Measurements from ENCODE around the gene RGS17.

The RGS17 gene

GRCh38 chr6:153160221-153160620 is 29.1 kb upstream of the RGS17 start:
- 94% methylated on average over 2 of the region's 2 CpGs for WGBS (ENCODE audit: insufficient coverage)
- Histone ChIP-seq H3K27me3 (replicated peaks in 2 of 5; ENCODE audit: control insufficient read depth in 4 of 5, insufficient read depth in 5 of 5, low read length in 4 of 5) (peaks cover 0 to 5% (median 0%) of the 10 kb centered on the region in 5 experiments), H3K27ac (ENCODE audit: insufficient read depth in 1 of 2, low read depth in 1 of 2, low read length in 2 of 2, poor library complexity in 1 of 2, severe bottlenecking in 2 of 2) (no peak overlapping the region), H3K4me1 (ENCODE audit: control extremely low read depth in 1 of 4, control insufficient read depth in 4 of 4, insufficient read depth in 4 of 4, low read length in 3 of 4) (no peaks in the 10 kb centered on the region), H3K9me3 (ENCODE audit: control extremely low read depth in 1 of 5, control insufficient read depth in 4 of 5, insufficient read depth in 2 of 5, low read depth in 1 of 5, low read length in 4 of 5) (peaks cover 0 to 1% (median 0%) of the 10 kb centered on the region in 5 experiments), H3K4me3 (ENCODE audit: control insufficient read depth in 1 of 7, extremely low read depth in 1 of 7, insufficient read depth in 4 of 7, low read depth in 2 of 7, low read length in 6 of 7) (no peak overlapping the region), H3K36me3 (ENCODE audit: control insufficient read depth in 4 of 4, insufficient read depth in 4 of 4, low read length in 3 of 4) (no peaks in the 10 kb centered on the region)
- DNase-seq: no peak
- CTCF ChIA-PET: no interaction called here
- POLR2A ChIA-PET: no interaction called here

DNA sequence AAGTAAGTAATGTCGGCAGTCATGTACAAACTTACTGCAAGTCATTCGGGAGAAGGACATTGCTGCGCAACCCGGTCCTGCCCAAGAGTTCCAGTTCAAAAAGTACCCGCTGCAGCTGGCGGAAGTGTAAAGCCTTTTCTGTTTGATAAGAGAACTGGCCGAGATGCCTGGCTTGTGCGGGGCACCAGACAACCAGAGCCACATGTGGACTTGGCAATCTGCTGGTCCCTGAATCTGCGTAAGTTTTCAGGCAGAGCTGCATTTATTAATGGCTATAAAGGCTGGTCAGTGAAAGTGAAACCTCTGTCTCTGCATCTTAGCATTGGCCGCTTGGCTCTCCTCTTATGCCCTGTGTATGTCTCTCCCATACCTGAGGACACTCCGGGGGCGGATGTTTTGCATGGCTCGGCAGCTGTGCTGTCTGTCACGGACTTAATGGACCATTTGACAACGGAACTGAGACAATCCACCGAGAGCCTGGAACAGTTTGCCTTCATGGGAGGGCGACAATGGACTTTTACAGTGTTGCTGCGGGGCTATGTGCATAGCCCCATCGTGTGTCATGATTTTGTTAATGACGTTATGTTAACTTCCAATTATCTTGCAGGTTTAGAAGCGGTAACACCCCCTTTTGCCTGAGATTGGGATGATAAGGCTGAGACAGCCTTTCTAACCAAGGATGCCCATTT is 19.8 kb upstream of the RGS17 start:
- Histone ChIP-seq H3K9me3 (ENCODE audit: control extremely low read depth in 1 of 5, control insufficient read depth in 4 of 5, insufficient read depth in 2 of 5, low read depth in 1 of 5, low read length in 4 of 5) (no peaks in the 10 kb centered on the region), H3K4me3 (ENCODE audit: control insufficient read depth in 1 of 7, extremely low read depth in 1 of 7, insufficient read depth in 4 of 7, low read depth in 2 of 7, low read length in 6 of 7) (no peak overlapping the region), H3K27me3 (replicated peaks in 2 of 5; ENCODE audit: control insufficient read depth in 4 of 5, insufficient read depth in 5 of 5, low read length in 4 of 5) (peaks cover 0 to 4% (median 0%) of the 10 kb centered on the region in 5 experiments), H3K4me1 (ENCODE audit: control extremely low read depth in 1 of 4, control insufficient read depth in 4 of 4, insufficient read depth in 4 of 4, low read length in 3 of 4) (no peaks in the 10 kb centered on the region), H3K36me3 (ENCODE audit: control insufficient read depth in 4 of 4, insufficient read depth in 4 of 4, low read length in 3 of 4) (no peaks in the 10 kb centered on the region), H3K27ac (ENCODE audit: insufficient read depth in 1 of 2, low read depth in 1 of 2, low read length in 2 of 2, poor library complexity in 1 of 2, severe bottlenecking in 2 of 2) (no peak overlapping the region)
- CTCF ChIA-PET: no interaction called here
- POLR2A ChIA-PET: no interaction called here
- WGBS (ENCODE audit: insufficient coverage): 96% methylated on average over 18 of the region's 21 CpGs
- no peak for DNase-seq

- CTCF ChIA-PET: no interaction called here
- peaks cover 0 to 4% (median 0%) of the 10 kb centered on the region in 5 experiments for H3K9me3 ChIP-seq (ENCODE audit: control extremely low read depth in 1 of 5, control insufficient read depth in 4 of 5, insufficient read depth in 2 of 5, low read depth in 1 of 5, low read length in 4 of 5)
- no peak overlapping the region for H3K4me3 ChIP-seq (ENCODE audit: control insufficient read depth in 1 of 7, extremely low read depth in 1 of 7, insufficient read depth in 4 of 7, low read depth in 2 of 7, low read length in 6 of 7)
- 91% methylated on average over 8 of the region's 11 CpGs for WGBS (ENCODE audit: insufficient coverage)
- no peak for DNase-seq
- no peak overlapping the region for H3K27ac ChIP-seq (ENCODE audit: insufficient read depth in 1 of 2, low read depth in 1 of 2, low read length in 2 of 2, poor library complexity in 1 of 2, severe bottlenecking in 2 of 2)
- H3K27me3 ChIP-seq (replicated peaks in 2 of 5; ENCODE audit: control insufficient read depth in 4 of 5, insufficient read depth in 5 of 5, low read length in 4 of 5): peaks cover 0 to 2% (median 0%) of the 10 kb centered on the region in 5 experiments
- H3K36me3 ChIP-seq (ENCODE audit: control insufficient read depth in 4 of 4, insufficient read depth in 4 of 4, low read length in 3 of 4): no peaks in the 10 kb centered on the region
- POLR2A ChIA-PET: no interaction called here
- H3K4me1 ChIP-seq (ENCODE audit: control extremely low read depth in 1 of 4, control insufficient read depth in 4 of 4, insufficient read depth in 4 of 4, low read length in 3 of 4): no peaks in the 10 kb centered on the region
Observed at GRCh38 chr6:153150371-153150751, 19.3 kb upstream of the RGS17 start.

DNA sequence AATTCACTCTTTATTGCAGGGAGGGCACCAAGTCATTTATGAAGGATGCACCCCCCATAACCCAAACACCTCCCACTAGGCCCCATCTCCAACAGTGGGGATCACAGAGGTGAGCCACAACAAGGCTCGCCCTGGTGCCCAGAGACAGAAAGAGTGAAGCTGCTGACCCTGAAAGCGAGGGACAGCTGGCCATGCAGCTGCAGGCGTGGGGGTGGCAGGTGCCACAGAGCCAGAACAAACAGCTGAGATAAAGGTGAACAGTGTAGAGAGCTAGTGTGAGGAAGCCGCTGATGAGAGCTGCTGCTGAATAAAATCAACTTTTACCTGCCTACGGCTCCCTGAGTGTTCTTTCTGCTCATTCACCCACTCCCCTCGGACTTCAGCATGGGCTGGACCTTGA is 18.8 kb upstream of the RGS17 start:
- peaks cover 0 to 2% (median 0%) of the 10 kb centered on the region in 5 experiments for H3K27me3 ChIP-seq (replicated peaks in 2 of 5; ENCODE audit: control insufficient read depth in 4 of 5, insufficient read depth in 5 of 5, low read length in 4 of 5)
- ChIA-PET CTCF (interaction anchor here (1.3 kb wide), 1 partner anchor 81 kb away, joined by 3 read pairs; no protein-coding TSS in a partner anchor), POLR2A (no interaction called here)
- no peak overlapping the region for H3K4me3 ChIP-seq (ENCODE audit: control insufficient read depth in 1 of 7, extremely low read depth in 1 of 7, insufficient read depth in 4 of 7, low read depth in 2 of 7, low read length in 6 of 7)
- H3K27ac ChIP-seq (ENCODE audit: insufficient read depth in 1 of 2, low read depth in 1 of 2, low read length in 2 of 2, poor library complexity in 1 of 2, severe bottlenecking in 2 of 2): no peak overlapping the region
- H3K9me3 ChIP-seq (ENCODE audit: control extremely low read depth in 1 of 5, control insufficient read depth in 4 of 5, insufficient read depth in 2 of 5, low read depth in 1 of 5, low read length in 4 of 5): peaks cover 0 to 4% (median 0%) of the 10 kb centered on the region in 5 experiments
- 92% methylated on average over 4 of the region's 6 CpGs for WGBS (ENCODE audit: insufficient coverage)
- no peaks in the 10 kb centered on the region for H3K36me3 ChIP-seq (ENCODE audit: control insufficient read depth in 4 of 4, insufficient read depth in 4 of 4, low read length in 3 of 4)
- no peak for DNase-seq
- H3K4me1 ChIP-seq (ENCODE audit: control extremely low read depth in 1 of 4, control insufficient read depth in 4 of 4, insufficient read depth in 4 of 4, low read length in 3 of 4): no peaks in the 10 kb centered on the region

- H3K9me3 ChIP-seq (ENCODE audit: control extremely low read depth in 1 of 5, control insufficient read depth in 4 of 5, insufficient read depth in 2 of 5, low read depth in 1 of 5, low read length in 4 of 5): peaks cover 0 to 4% (median 0%) of the 10 kb centered on the region in 5 experiments
- H3K27ac ChIP-seq (ENCODE audit: insufficient read depth in 1 of 2, low read depth in 1 of 2, low read length in 2 of 2, poor library complexity in 1 of 2, severe bottlenecking in 2 of 2): no peak overlapping the region
- H3K36me3 ChIP-seq (ENCODE audit: control insufficient read depth in 4 of 4, insufficient read depth in 4 of 4, low read length in 3 of 4): no peaks in the 10 kb centered on the region
- POLR2A ChIA-PET: no interaction called here
- no peaks in the 10 kb centered on the region for H3K4me1 ChIP-seq (ENCODE audit: control extremely low read depth in 1 of 4, control insufficient read depth in 4 of 4, insufficient read depth in 4 of 4, low read length in 3 of 4)
- peaks cover 0 to 2% (median 0%) of the 10 kb centered on the region in 5 experiments for H3K27me3 ChIP-seq (replicated peaks in 2 of 5; ENCODE audit: control insufficient read depth in 4 of 5, insufficient read depth in 5 of 5, low read length in 4 of 5)
- no peak overlapping the region for H3K4me3 ChIP-seq (ENCODE audit: control insufficient read depth in 1 of 7, extremely low read depth in 1 of 7, insufficient read depth in 4 of 7, low read depth in 2 of 7, low read length in 6 of 7)
- DNase-seq: no peak
- CTCF ChIA-PET: no interaction called here
Observed at GRCh38 chr6:153146413-153146812, 15.3 kb upstream of the RGS17 start.

DNA sequence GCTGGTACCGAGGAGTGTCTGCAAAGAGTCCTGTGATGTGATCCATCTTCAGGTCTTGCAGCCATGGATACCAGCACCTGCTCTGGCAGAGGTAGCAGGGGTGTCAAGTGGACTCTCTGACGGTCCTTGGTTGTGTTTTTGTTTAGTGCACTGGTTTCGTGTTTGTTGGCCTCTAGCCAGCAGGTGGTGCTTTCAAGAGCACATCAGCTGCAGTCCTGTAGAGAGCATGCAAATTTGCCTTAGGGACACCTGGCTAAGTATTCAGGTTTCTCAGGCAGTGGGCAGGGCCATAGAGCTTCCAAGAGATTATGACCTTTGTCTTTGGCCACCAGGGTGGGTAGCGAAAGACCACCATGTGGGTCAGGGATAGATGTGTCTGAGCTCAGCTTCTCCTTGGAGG is 14.5 kb upstream of the RGS17 start:
- ChIA-PET POLR2A (no interaction called here), CTCF (no interaction called here)
- Histone ChIP-seq H3K4me1 (ENCODE audit: control extremely low read depth in 1 of 4, control insufficient read depth in 4 of 4, insufficient read depth in 4 of 4, low read length in 3 of 4) (no peaks in the 10 kb centered on the region), H3K9me3 (ENCODE audit: control extremely low read depth in 1 of 5, control insufficient read depth in 4 of 5, insufficient read depth in 2 of 5, low read depth in 1 of 5, low read length in 4 of 5) (peaks cover 0 to 4% (median 0%) of the 10 kb centered on the region in 5 experiments), H3K27me3 (replicated peaks in 2 of 5; ENCODE audit: control insufficient read depth in 4 of 5, insufficient read depth in 5 of 5, low read length in 4 of 5) (peaks cover 0 to 2% (median 0%) of the 10 kb centered on the region in 5 experiments), H3K36me3 (ENCODE audit: control insufficient read depth in 4 of 4, insufficient read depth in 4 of 4, low read length in 3 of 4) (no peaks in the 10 kb centered on the region), H3K27ac (ENCODE audit: insufficient read depth in 1 of 2, low read depth in 1 of 2, low read length in 2 of 2, poor library complexity in 1 of 2, severe bottlenecking in 2 of 2) (no peak overlapping the region), H3K4me3 (ENCODE audit: control insufficient read depth in 1 of 7, extremely low read depth in 1 of 7, insufficient read depth in 4 of 7, low read depth in 2 of 7, low read length in 6 of 7) (no peak overlapping the region)
- DNase-seq: no peak
- 91% methylated on average over 3 of the region's 4 CpGs for WGBS (ENCODE audit: insufficient coverage)

DNA sequence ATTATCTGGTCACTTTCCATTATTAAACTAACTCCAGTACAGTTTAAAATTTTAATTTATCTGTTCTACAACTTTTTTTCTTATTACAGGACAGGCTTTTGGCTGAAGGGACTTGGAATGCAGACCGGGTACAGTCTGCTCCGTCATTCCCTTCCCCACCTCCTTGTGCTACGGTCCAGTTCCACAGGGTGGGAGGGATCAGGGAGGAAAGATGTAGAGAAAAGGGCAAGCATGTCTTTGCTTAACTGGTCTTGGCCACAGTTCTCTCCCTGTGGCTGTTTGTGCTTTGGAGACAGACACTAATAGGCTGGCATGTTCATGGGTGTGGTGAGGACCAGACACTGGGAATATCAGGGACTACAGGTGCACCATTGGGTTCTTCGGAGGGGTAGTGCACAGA is 12.1 kb upstream of the RGS17 start:
- Histone ChIP-seq H3K4me1 (ENCODE audit: control extremely low read depth in 1 of 4, control insufficient read depth in 4 of 4, insufficient read depth in 4 of 4, low read length in 3 of 4) (no peaks in the 10 kb centered on the region), H3K36me3 (ENCODE audit: control insufficient read depth in 4 of 4, insufficient read depth in 4 of 4, low read length in 3 of 4) (no peaks in the 10 kb centered on the region), H3K27me3 (replicated peaks in 2 of 5; ENCODE audit: control insufficient read depth in 4 of 5, insufficient read depth in 5 of 5, low read length in 4 of 5) (peaks cover 0 to 4% (median 0%) of the 10 kb centered on the region in 5 experiments), H3K27ac (ENCODE audit: insufficient read depth in 1 of 2, low read depth in 1 of 2, low read length in 2 of 2, poor library complexity in 1 of 2, severe bottlenecking in 2 of 2) (no peak overlapping the region), H3K9me3 (ENCODE audit: control extremely low read depth in 1 of 5, control insufficient read depth in 4 of 5, insufficient read depth in 2 of 5, low read depth in 1 of 5, low read length in 4 of 5) (peaks cover 0 to 4% (median 0%) of the 10 kb centered on the region in 5 experiments), H3K4me3 (ENCODE audit: control insufficient read depth in 1 of 7, extremely low read depth in 1 of 7, insufficient read depth in 4 of 7, low read depth in 2 of 7, low read length in 6 of 7) (no peak overlapping the region)
- POLR2A ChIA-PET: no interaction called here
- WGBS (ENCODE audit: insufficient coverage): 100% methylated on average over 2 of the region's 4 CpGs
- CTCF ChIA-PET: no interaction called here
- DNase-seq: no peak
